ENCODE measurements around the gene RAPGEF6. TPM values are rescaled to one million over a fixed set of nuclear protein-coding genes. Genes with fewer than 3 reads are reported as not detected.

RAPGEF6 gene
- total RNA-seq, 1 donor, result 161 TPM

- no peaks in the 10 kb centered on the region for H3K4me1 ChIP-seq (ENCODE audit: insufficient read depth, low read length)
- H3K4me3 ChIP-seq (ENCODE audit: low read length), result no peak overlapping the region
- no peaks in the 10 kb centered on the region for H3K9me3 ChIP-seq (ENCODE audit: low read depth, low read length)
- no peaks in the 10 kb centered on the region for H3K27me3 ChIP-seq (ENCODE audit: insufficient read depth, low read length)
Measured at GRCh38 chr5:131436081-131436480, 198.9 kb downstream of the RAPGEF6 start.

GRCh38 chr5:131433109-131433508 is 201.9 kb downstream of the RAPGEF6 start:
- Histone ChIP-seq H3K9me3 (ENCODE audit: low read depth, low read length) (no peaks in the 10 kb centered on the region), H3K4me1 (ENCODE audit: insufficient read depth, low read length) (no peaks in the 10 kb centered on the region), H3K27me3 (ENCODE audit: insufficient read depth, low read length) (no peaks in the 10 kb centered on the region), H3K4me3 (ENCODE audit: low read length) (no peak overlapping the region)

GRCh38 chr5:131431794-131432193 is 203.2 kb downstream of the RAPGEF6 start:
- H3K4me1 ChIP-seq (ENCODE audit: insufficient read depth, low read length), result no peaks in the 10 kb centered on the region
- H3K4me3 ChIP-seq (ENCODE audit: low read length), result no peak overlapping the region
- H3K27me3 ChIP-seq (ENCODE audit: insufficient read depth, low read length), result no peaks in the 10 kb centered on the region
- H3K9me3 ChIP-seq (ENCODE audit: low read depth, low read length), result no peaks in the 10 kb centered on the region

GRCh38 chr5:131430794-131431193 is 204.2 kb downstream of the RAPGEF6 start:
- no peaks in the 10 kb centered on the region for H3K4me1 ChIP-seq (ENCODE audit: insufficient read depth, low read length)
- H3K27me3 ChIP-seq (ENCODE audit: insufficient read depth, low read length), result no peaks in the 10 kb centered on the region
- no peaks in the 10 kb centered on the region for H3K9me3 ChIP-seq (ENCODE audit: low read depth, low read length)
- H3K4me3 ChIP-seq (ENCODE audit: low read length), result no peak overlapping the region

- H3K4me3 ChIP-seq (ENCODE audit: low read length), result no peak overlapping the region
- H3K4me1 ChIP-seq (ENCODE audit: insufficient read depth, low read length), result no peaks in the 10 kb centered on the region
- no peaks in the 10 kb centered on the region for H3K9me3 ChIP-seq (ENCODE audit: low read depth, low read length)
- H3K27me3 ChIP-seq (ENCODE audit: insufficient read depth, low read length), result no peaks in the 10 kb centered on the region
Measured at GRCh38 chr5:131426011-131426410, 209.0 kb downstream of the RAPGEF6 start.

GRCh38 chr5:131423056-131423455 is 212.0 kb downstream of the RAPGEF6 start:
- no peaks in the 10 kb centered on the region for H3K9me3 ChIP-seq (ENCODE audit: low read depth, low read length)
- H3K4me1 ChIP-seq (ENCODE audit: insufficient read depth, low read length), result no peaks in the 10 kb centered on the region
- no peak overlapping the region for H3K4me3 ChIP-seq (ENCODE audit: low read length)
- H3K27me3 ChIP-seq (ENCODE audit: insufficient read depth, low read length), result no peaks in the 10 kb centered on the region

- Histone ChIP-seq H3K9me3 (ENCODE audit: low read depth, low read length) (no peaks in the 10 kb centered on the region), H3K4me3 (ENCODE audit: low read length) (no peak overlapping the region)
Measured at GRCh38 chr5:131419877-131420276, 215.2 kb downstream of the RAPGEF6 start.

GRCh38 chr5:131418846-131419245 is 216.2 kb downstream of the RAPGEF6 start:
- Histone ChIP-seq H3K27me3 (ENCODE audit: insufficient read depth, low read length) (no peaks in the 10 kb centered on the region), H3K4me3 (ENCODE audit: low read length) (no peak overlapping the region), H3K9me3 (ENCODE audit: low read depth, low read length) (no peaks in the 10 kb centered on the region), H3K4me1 (ENCODE audit: insufficient read depth, low read length) (peaks cover 10% of the 10 kb centered on the region)

More at GRCh38 chr5:131419877-131420276, 215.2 kb downstream of the RAPGEF6 start:
- Histone ChIP-seq H3K4me1 (ENCODE audit: insufficient read depth, low read length) (peaks cover 3% of the 10 kb centered on the region), H3K27me3 (ENCODE audit: insufficient read depth, low read length) (no peaks in the 10 kb centered on the region)

GRCh38 chr5:131417240-131417869 is 217.7 kb downstream of the RAPGEF6 start:
- H3K27me3 ChIP-seq (ENCODE audit: insufficient read depth, low read length), result no peaks in the 10 kb centered on the region
- no peaks in the 10 kb centered on the region for H3K9me3 ChIP-seq (ENCODE audit: low read depth, low read length)
- no peak overlapping the region for H3K4me3 ChIP-seq (ENCODE audit: low read length)
- H3K4me1 ChIP-seq (ENCODE audit: insufficient read depth, low read length), result peaks cover 12% of the 10 kb centered on the region

GRCh38 chr5:131416729-131417128 is 218.3 kb downstream of the RAPGEF6 start:
- no peaks in the 10 kb centered on the region for H3K27me3 ChIP-seq (ENCODE audit: insufficient read depth, low read length)

GRCh38 chr5:131413605-131414559 is 221.1 kb downstream of the RAPGEF6 start:
- no peak overlapping the region for H3K4me3 ChIP-seq (ENCODE audit: low read length)
- H3K9me3 ChIP-seq (ENCODE audit: low read depth, low read length), result no peaks in the 10 kb centered on the region
- peaks cover 12% of the 10 kb centered on the region for H3K4me1 ChIP-seq (ENCODE audit: insufficient read depth, low read length)

More at GRCh38 chr5:131416729-131417128, 218.3 kb downstream of the RAPGEF6 start:
- Histone ChIP-seq H3K4me3 (ENCODE audit: low read length) (no peak overlapping the region), H3K4me1 (ENCODE audit: insufficient read depth, low read length) (peaks cover 12% of the 10 kb centered on the region), H3K9me3 (ENCODE audit: low read depth, low read length) (no peaks in the 10 kb centered on the region)

GRCh38 chr5:131406975-131407638 is 227.9 kb downstream of the RAPGEF6 start:
- H3K4me1 ChIP-seq (ENCODE audit: insufficient read depth, low read length), result no peaks in the 10 kb centered on the region
- H3K27me3 ChIP-seq (ENCODE audit: insufficient read depth, low read length), result no peaks in the 10 kb centered on the region
- no peak overlapping the region for H3K4me3 ChIP-seq (ENCODE audit: low read length)
- peaks cover 10% of the 10 kb centered on the region for H3K9me3 ChIP-seq (ENCODE audit: low read depth, low read length)

More at GRCh38 chr5:131413605-131414559, 221.1 kb downstream of the RAPGEF6 start:
- H3K27me3 ChIP-seq (ENCODE audit: insufficient read depth, low read length), result no peaks in the 10 kb centered on the region

GRCh38 chr5:131406076-131406475 is 229.0 kb downstream of the RAPGEF6 start:
- no peak overlapping the region for H3K4me3 ChIP-seq (ENCODE audit: low read length)

GRCh38 chr5:131405674-131406073 is 229.4 kb downstream of the RAPGEF6 start:
- H3K9me3 ChIP-seq (ENCODE audit: low read depth, low read length), result peaks cover 13% of the 10 kb centered on the region
- no peak overlapping the region for H3K4me3 ChIP-seq (ENCODE audit: low read length)

More at GRCh38 chr5:131406076-131406475, 229.0 kb downstream of the RAPGEF6 start:
- no peaks in the 10 kb centered on the region for H3K4me1 ChIP-seq (ENCODE audit: insufficient read depth, low read length)
- H3K27me3 ChIP-seq (ENCODE audit: insufficient read depth, low read length), result no peaks in the 10 kb centered on the region
- H3K9me3 ChIP-seq (ENCODE audit: low read depth, low read length), result peaks cover 13% of the 10 kb centered on the region

GRCh38 chr5:131400585-131400984 is 234.4 kb downstream of the RAPGEF6 start:
- H3K9me3 ChIP-seq (ENCODE audit: low read depth, low read length), result peaks cover 13% of the 10 kb centered on the region
- H3K27me3 ChIP-seq (ENCODE audit: insufficient read depth, low read length), result no peaks in the 10 kb centered on the region
- peaks cover 9% of the 10 kb centered on the region for H3K4me1 ChIP-seq (ENCODE audit: insufficient read depth, low read length)
- no peak overlapping the region for H3K4me3 ChIP-seq (ENCODE audit: low read length)

More at GRCh38 chr5:131405674-131406073, 229.4 kb downstream of the RAPGEF6 start:
- no peaks in the 10 kb centered on the region for H3K27me3 ChIP-seq (ENCODE audit: insufficient read depth, low read length)
- no peaks in the 10 kb centered on the region for H3K4me1 ChIP-seq (ENCODE audit: insufficient read depth, low read length)
